Suppressor macrophage (primary cell): ENCODE measurements around the gene NUFIP2.
"Not testable (repeated sequence)": the region's sequence is repeated elsewhere in the genome, so short reads cannot be mapped to it uniquely, and the experiment has no call there.

Experiments used
- DNase-seq, 4 experiments: peaks; one replicate each; pipeline ENCODE4 v3.0.0-alpha.2; 2020 to 2022

The NUFIP2 gene

DNA sequence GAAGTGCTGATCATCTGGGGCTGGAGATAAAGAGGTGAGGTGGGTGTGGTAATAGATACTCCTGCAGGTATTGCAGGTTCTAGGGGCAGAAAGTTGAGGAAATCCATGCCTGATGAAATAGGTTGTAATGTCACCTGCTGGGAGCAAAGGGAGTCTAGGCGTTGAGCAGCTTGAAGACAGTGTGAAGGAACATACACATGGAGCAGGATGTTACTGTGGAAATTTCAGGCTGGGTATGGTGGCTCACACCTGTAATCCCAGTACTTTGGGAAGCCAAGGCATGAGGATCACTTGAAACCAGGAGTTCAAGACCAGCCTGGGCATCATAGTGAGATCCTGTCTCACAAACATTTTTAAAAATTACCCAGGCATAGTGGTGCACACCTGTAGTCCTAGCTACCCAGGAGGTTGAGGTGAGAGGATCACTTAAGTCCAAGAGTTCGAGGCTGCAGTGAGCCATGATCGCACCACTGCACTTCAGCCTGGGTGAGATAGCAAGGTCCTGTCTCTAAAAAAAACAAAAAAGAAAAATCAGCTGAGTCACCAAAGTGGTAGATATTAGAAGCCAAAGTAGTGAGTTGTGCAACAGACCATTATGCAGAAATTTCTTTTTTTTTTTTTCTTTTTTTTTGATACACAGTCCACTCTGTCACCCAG, 56.3 kb downstream of the NUFIP2 start:
- DNase-seq: peak in 3 of 4 experiments; percentile 22 to 67 (median 63)

DNA sequence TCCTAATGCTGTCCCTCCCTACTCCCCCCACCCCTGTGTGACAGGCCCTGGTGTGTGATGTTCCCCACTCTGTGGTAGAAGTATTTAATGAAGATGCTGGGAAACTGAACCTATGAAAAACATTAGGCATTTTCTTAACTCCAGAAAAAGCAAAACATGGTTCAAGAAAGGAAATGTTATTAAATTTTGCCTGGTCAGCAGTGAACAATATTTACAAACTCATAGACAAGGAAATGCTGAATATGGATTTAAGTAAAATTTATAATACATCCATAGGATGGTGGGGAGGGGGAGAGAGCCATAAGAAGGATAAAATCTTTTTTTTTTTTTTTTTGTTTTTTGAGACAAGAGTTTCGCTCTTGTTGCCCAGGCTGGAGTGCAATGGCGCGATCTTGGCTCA, 58.0 kb downstream of the NUFIP2 start:
- no peak for DNase-seq

DNA sequence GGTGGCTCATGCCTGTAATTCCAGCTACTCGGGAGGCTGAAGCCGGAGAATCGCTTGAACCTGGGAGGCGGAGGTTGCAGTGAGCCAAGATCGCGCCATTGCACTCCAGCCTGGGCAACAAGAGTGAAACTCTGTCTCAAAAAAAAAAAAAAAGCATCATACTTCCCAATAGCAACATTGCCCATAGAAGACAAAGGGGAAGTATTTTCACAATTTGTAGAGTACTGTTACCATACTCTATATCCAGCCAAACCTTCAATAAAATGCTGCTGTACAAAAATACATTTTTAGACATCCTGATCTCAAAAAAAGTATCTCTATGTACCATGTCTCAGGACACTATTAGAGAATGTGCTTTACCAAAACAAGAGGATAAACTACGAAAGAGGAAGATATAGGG, 59.0 kb downstream of the NUFIP2 start:
- DNase-seq: peak in 2 of 4 experiments; percentile 58 to 66

DNA sequence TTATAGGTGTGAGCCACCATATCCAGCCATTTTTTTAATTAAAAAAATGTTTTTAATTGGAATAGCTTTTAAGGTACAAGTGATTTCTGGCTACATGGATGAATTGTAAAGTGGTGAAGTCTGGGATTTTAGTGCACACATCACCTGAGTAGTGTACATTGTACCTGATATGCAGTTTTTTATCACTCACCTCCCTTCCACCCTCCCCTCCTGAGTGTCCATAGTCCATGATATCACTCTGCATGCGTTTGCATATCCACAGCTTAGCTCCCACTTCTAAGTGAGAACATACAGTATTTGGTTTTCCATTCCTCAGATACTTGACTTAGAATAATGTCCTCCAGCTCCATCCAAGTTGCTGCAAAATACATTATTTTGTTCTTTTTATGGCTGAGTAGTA, 60.6 kb downstream of the NUFIP2 start:
- no peak for DNase-seq

DNA sequence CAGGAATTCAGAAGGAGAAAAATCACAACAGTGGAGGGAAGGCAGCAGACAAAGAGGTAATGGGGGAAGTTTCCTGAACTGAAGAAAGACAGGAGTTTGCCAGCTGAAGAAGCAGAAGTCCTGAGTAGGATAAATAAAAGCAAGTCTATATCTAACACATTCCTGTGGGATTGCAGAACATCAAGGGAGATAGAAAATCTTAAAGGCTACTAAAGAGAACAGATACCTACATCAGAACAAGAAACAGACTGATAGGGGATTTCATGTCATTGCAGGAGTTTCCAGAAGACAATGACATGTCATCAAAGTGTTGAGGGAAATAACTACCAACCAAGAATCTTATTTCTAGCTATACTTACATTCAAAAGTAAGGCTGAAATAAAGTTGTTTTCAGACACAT, 68.6 kb downstream of the NUFIP2 start:
- peak in 1 of 4 experiments; percentile 9 for DNase-seq

DNA sequence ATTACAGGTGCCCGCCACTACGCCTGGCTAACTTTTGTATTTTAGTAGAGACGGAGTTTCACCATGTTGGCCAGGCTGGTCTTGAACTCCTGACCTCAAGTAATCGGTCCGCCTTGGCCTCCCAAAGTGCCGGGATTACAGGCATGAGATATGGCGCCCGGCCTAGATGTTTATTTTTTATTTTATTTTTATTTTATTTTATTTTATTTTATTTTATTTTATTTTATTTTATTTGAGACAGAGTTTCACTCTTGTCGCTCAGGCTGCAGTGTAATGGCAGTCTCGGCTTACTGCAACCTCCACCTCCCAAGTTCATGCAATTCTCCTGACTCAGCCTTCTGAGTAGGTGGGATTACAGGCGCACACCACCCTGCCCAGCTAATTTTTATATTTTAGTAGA, 72.6 kb downstream of the NUFIP2 start:
- DNase-seq: not testable (repeated sequence)

DNA sequence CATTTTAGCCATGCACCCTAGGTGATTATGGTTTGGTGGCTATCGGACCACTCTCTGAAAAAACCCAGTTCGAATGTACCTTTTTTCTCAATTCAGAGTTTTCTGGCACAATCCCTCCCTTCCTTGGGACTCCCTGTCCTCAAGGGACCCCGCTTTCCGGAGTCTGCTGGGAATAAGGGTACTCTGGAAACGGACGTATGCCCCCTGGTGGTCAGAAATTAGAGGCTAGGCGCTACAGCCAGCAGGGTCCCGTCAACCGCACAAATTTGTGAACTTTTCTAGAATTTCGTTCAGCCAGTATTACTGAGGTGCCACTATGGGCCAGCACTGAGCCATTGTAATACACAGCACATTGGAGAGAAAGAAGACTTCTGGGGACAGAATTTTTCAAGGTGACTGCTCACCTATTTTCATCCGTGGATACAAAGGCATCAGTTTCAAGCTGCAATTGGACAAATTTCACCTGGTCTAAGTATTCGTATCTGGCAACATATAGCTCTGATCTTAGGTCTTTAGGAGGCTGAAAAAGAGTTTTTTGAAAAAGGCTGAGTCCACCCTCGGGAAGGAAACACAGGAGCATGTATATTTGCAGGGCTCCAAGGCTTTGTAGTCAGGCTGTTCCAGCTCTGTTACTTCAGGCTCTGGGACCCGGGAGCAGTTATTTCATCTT, 74.4 kb downstream of the NUFIP2 start:
- peak; percentile 83 to 94 (median 91) for DNase-seq

DNA sequence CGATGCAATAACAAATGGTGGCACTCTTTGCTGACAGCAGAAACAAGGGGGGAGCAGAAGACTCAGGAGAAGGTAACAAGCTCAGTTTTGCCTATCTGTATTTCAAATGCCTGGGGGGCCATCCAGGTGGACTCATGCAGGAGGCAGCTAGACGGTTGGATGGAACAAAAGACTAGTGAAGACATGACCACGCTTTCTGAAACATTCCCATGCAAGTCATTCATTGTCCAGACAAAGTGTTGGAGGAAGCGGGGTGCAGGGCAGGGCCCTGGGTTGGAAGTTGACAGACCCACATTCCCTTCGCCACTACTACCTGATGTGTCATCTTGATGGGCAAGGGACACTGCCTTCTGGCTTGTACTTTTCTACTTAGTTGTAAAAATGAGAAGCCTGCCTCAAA, 77.1 kb downstream of the NUFIP2 start:
- DNase-seq: no peak

DNA sequence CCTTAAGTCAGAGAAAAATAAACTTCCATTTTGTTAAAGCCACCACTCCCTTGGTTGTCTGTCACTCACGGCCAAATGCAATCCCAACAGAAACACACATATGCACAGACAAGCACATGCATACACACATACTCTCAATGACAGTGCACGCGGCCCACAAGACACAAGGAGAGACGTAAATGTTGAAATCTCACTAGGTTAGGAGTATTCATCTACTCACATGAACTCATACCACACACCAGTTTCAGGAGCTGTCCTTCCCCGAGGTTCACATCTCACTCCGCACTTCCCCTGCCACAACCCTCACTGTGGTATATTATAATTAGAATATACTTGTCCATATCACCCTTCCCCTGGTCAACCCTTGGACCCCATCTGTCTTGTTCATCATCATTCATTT, 77.8 kb downstream of the NUFIP2 start:
- no peak for DNase-seq

DNA sequence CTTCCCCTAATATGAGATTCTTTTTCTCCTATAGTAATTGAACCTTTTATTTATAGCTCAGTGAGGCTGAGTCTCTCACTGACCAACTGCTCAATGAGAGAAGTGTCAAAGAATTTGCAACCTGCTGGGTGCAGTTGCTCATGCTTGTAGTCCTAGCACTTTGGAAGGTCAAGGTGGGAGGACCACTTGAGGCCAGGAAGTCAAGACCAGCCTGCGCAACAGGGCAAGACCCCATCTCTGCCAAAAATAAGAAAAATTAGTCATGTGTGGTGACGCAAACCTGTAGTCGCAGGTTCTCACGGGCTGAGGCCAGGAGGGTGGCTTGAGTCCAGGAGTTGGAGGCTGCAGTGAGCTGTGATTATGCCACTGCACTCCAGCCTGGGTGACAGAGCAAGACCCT, 78.2 kb downstream of the NUFIP2 start:
- DNase-seq: peak in 1 of 4 experiments; percentile 38

DNA sequence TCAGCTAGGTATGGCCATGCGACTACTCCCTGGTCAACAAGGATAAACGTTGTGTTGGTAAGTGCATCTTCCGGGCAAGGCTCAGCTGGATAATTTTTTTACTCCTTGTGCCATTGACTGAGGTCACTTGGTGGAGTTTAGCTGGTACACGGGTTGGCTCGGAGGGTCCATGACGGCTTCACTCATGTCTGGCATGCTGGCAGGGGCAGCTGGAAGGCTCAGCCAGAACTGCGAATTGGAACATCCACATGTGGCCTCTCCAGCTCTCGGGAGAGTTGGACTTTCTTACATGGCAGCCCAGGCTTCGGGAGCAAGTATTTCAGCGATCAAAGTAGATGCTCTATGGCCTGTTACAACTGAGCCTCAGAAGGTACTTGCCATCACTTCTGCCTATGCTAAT, 78.8 kb downstream of the NUFIP2 start:
- no peak for DNase-seq

DNA sequence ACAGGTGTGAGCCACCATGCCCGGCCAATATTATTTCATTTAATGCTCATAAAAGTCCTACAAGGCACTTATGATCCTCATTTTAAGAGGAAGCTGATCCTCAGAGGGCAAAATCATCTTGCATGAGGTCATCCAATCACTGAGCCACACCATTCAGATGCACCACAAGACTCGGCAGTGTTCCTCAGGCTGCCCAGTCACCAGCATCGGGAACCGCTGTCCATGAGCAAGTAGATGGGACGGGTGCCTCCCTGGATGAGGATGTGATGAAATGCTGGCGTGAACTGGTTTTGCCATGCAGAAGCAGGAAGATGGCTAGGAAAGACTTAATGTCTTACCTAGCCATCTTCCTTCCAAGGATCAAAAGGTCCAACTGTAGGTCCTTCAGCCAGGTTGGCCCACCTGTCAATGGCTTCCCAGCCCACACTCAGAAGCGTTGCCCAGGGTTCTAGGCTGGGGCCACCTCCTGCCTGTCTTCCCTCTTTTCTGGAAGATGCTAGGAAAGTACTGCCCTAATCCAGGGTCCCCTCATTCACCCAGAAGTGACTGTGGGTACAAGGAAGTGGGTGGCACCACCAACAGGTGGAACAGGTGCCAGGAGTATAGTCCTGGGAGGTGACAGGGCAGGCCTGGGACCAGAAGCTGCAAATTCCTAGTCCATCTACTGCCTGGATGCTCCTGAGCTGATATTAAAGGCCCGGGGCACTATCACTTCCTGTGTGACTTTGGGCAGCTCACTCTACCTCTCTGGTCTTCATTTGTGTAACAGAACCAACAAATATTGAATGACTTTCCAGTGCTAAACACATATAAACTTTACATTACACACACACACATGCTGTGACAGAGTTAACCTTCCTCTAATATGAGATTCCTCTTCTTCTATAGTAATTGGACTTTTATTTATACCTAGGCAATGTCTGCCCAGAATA, 79.5 kb downstream of the NUFIP2 start:
- peak; percentile 91 to 97 (median 94) for DNase-seq

DNA sequence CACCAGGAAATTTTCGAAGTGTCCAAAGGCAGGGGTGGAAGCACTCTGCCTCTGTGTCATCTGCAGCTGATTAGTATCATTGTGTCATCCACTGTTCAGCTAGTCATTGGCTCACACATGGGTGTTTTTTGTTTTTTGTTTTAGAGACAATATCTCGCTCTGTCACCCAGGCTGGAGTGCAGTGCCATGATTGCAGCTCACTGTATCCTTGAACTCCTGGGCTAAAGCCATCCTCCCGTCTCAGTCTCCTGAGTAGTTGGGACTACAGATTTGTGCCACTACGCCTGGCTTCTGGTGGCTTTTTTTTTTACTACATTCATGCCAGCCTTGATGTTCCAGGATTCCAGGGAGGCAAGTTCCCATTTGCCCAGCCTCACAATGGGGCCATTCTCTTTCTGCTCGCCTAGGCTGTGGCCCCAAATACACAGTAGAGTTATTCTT, 81.2 kb downstream of the NUFIP2 start:
- peak; percentile 62 to 85 (median 76) for DNase-seq

DNA sequence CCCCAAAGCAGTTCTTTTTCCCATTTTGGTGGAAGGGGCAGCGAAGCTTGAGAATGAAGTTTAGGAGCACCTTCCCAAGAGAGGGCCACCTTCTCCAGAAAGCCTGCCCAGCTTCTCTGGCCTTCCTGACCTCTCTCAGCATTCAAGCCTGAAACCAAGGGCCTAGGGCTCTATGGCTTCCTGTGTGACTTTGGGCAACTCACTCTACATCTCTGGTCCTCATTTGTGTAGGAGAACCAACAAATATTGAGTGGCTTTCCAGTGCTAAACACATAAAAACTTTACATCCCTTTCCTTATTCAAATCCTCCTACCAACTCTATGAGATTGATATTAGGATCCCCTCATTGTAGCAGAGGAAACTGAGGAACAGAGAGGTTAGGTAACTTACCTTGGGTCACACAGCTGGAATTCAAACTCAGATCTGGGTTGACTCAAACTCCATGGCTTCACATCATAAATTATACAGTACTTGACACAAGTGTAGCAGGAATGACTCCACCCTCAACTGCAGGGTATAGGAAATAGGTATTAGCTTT, 81.8 kb downstream of the NUFIP2 start:
- no peak for DNase-seq

DNA sequence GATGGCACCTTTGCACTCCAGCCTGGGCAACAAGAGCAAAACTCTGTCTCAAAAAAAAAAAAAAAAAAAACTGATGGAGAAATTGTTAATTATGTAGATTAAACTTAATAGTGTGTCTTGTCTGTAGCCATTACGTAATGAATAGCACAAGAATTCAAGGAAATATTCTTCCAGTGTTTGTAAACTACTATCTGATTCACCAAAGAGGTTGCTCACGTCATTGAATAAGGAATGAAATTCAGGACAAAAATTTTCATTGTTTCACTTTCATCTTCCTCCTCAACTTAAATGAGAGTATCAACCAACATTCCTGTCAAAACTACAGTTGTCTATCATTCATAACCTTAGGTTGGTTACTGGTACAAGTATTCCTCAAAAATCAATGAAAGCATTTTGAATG, 83.1 kb downstream of the NUFIP2 start:
- peak in 2 of 4 experiments; percentile 53 to 55 for DNase-seq

DNA sequence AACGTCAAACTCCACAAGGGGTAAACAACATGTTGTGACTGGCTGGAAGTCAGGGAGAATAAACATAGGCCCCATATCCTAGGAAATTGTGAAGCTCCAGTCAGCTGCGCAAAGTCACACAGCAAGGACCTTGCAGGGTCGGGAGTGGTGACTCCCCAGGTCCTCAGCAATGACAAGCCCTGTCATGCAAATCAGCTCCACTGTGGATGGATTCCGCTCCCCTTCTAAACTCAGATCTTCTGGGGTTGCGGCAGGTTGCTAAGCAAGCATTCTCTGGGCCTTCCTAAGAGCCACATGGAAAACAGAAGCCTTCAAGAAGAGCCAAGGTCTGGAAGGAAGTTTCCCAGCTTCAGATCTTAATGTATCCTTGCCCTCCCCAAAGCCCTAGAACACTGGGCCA, 84.9 kb downstream of the NUFIP2 start:
- DNase-seq: no peak

DNA sequence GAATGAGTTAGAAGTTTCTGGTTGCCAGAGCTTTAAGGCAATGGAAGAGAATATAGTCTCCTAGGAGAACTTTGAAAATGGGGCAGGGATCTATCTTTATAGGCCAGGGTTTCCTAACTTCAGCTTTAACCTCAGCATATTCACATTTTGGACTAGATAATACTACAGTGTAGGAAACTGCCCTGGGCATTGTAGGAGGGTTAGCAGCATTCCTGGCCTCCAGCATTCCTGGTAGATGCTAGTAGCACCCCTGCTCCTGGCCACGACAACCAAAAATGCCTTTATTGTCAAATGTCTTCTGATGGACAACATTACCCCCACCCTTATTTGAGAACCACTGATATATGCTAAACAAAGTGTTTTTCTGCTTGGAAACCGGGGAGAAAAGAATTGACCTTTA, 86.0 kb downstream of the NUFIP2 start:
- no peak for DNase-seq
